ENCODE results near the gene RCOR1.
A peak's percentile ranks its signal among the peaks of the same experiment; 100 is the strongest.

Gene RCOR1

DNA sequence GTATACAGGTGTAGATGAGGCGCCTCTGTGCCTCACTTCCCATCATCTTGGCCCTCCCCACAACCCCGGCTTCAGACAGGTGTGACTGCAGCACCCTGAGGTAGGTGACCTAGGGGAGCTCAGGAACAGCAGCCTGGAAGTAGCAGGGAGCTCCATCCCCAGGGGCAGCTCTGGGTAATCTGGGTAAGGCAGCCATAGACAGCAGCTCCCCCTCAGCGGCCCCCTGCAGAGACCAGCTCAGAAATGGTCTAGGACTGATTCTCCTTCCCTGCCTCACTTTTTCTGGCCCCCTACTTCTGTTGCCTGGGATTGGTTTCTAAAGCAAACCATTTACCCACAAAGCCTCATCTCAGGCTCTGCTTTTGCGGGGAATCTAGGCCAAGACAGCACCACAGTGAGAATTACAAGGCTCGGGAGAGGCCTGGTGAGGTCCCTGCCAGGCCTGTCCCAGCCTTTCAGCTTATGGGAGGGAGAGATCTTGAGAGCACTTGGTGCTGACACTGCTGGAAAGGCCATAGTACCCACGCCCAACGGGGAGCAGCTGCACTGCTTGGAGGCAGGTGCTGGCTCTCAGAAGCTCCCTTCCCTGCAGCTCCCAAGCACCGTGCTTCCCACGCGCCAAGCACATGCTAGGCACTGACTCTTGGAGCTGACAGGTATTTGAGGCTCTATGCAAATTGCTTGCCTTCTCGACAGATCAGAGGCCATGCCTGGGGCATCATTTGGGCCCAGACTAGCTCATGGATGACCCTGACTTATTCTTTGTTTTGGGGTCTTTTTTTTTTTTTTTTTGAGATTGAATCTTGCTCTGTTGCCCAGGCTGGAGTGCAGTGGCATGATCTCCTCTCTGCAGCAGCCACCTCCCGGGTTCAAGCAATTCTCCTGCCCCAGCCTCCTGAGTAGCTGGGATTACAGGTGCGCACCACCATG, 139.7 kb downstream of the RCOR1 start:
- TF ChIP-seq GATA1 (IDR thresholded peaks at IDR 0.05; ENCODE audit: low read depth, low read length), result no peak
- TF ChIP-seq POLR2A (IDR thresholded peaks at IDR 0.05; ENCODE audit: low read length), result no peak
- DNase-seq, result no peak

DNA sequence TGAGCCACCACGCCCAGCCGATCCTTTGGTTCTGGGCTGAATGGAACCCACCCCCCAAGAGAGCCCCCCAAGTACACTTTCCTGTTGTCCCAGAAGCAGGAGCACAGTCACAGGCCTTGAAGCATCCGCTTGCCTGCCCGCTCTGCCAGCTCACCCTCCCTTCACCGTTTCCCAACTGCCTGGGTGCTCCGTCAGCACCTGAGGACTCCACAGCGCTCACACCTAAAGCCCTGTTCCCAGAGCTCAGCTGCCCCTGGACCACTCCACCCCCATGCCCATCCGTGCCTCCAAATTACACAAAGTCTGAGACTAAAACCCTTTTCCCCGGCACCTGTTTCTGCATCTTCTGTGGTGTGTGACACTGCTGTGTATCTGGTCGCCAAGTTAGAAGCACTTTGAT, 140.5 kb downstream of the RCOR1 start:
- TF ChIP-seq GATA1 (IDR thresholded peaks at IDR 0.05; ENCODE audit: low read depth, low read length), result no peak
- TF ChIP-seq POLR2A (IDR thresholded peaks at IDR 0.05; ENCODE audit: low read length), result no peak
- no peak for DNase-seq

DNA sequence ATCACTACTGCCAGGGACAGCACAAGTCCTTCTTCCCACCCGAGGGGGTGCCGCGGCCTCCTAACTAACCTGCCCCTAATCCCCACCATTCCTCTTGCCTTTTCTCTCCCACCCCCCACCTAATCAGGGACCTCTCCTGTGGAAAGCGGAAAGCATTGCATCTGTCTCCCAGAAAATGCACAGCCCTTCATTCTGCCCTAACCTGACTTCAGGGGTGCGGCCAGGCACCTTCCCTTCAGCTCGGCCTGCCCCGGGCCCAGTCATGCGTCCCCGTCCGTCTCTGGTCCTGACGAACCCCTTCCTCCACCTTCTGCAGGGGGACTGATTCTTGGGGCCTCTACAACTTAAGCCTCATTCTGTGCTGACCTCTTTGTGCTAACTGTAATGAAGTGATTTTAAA, 140.9 kb downstream of the RCOR1 start:
- TF ChIP-seq GATA1 (IDR thresholded peaks at IDR 0.05; ENCODE audit: low read depth, low read length) (no peak), POLR2A (IDR thresholded peaks at IDR 0.05; ENCODE audit: low read length) (no peak)
- DNase-seq, result no peak

DNA sequence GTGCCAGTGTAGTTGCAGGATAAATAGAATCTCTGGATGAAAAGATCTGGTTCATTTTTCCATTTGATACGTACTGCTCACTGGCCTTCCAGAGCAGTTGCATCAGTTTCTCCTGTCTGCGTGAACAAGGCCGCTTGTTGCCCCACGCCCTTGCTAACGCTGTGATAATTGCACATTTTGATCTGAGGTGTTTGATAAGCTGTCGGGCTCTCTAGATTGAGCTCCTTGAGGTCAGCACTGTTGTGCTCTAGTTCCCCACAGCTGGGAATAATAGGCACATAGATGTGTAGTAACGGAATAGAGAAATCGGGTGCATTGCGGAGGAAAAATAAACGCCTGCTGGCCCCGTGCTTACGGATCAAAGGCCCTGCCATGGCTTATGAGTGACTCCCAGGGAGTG, 142.0 kb downstream of the RCOR1 start:
- no peak for DNase-seq
- TF ChIP-seq GATA1 (IDR thresholded peaks at IDR 0.05; ENCODE audit: low read depth, low read length), result no peak

DNA sequence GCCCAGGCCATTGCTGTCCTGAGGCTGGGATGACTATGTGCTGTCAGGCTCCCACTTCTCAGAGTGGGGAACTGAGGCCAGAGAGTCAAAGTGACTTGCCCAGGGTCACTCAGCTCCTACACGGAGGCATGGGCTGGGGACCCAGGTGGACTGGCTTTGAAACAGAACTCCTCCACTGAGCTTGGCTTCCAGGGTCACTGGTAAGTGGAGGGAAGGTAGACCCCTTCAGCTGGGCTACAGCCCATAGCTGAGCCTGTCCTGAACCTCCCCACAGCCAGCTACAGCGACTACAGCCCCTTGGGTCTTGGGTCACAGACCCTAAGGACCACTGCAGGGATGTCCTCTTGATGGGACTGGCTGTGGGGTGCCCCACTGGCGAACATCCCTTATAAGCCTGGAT, 144.5 kb downstream of the RCOR1 start:
- DNase-seq, result no peak
- TF ChIP-seq POLR2A (IDR thresholded peaks at IDR 0.05; ENCODE audit: low read length) (no peak), GATA1 (IDR thresholded peaks at IDR 0.05; ENCODE audit: low read depth, low read length) (no peak)

DNA sequence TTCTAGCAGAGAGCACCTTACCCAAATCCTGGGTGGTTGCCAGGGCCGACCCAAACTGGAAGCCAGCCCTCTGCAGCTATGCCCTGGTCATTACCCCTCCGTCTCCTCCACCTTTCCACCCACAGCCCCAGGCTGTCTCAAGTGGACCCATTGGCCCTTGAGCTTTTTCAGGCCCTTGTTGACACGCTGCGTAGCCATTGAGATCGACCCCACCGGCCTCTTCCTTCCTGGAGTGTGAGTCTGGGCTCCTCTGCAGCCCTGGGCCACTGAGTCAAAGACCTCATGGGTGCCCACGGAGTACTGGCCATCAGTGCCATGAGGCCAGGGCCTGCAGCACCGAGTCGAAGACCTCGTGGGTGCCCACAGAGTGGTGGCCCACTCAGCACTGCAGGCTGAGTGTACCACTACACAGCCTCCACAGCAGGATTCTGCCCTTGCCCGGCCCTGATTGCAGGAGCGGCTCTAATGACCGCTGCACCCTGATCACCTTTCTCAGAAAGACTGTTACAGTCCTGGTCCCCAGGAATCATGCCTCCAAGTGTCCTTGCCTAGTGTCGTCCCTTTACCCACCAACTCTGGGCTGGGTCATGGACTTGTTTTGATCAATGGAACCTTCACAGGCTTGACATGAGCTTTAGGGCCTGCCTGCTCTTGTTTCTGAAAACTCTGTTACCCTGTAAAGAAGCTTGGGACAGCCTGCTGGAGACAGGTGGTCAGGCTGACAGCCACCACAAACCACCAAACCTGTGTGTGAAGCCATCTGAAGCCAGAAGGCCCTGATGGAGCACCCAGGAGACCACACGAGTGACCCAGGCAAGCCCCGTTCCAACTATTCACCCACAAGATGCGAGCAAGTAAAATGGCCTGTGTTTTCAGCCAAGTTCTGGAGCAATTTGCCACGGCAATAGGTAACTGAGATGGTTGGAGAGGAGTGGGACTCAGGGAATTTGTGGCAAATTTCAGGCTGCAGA, 145.2 kb downstream of the RCOR1 start:
- TF ChIP-seq GATA1 (IDR thresholded peaks at IDR 0.05; ENCODE audit: low read depth, low read length), result no peak
- no peak for TF ChIP-seq POLR2A (IDR thresholded peaks at IDR 0.05; ENCODE audit: low read length)
- DNase-seq, result no peak

DNA sequence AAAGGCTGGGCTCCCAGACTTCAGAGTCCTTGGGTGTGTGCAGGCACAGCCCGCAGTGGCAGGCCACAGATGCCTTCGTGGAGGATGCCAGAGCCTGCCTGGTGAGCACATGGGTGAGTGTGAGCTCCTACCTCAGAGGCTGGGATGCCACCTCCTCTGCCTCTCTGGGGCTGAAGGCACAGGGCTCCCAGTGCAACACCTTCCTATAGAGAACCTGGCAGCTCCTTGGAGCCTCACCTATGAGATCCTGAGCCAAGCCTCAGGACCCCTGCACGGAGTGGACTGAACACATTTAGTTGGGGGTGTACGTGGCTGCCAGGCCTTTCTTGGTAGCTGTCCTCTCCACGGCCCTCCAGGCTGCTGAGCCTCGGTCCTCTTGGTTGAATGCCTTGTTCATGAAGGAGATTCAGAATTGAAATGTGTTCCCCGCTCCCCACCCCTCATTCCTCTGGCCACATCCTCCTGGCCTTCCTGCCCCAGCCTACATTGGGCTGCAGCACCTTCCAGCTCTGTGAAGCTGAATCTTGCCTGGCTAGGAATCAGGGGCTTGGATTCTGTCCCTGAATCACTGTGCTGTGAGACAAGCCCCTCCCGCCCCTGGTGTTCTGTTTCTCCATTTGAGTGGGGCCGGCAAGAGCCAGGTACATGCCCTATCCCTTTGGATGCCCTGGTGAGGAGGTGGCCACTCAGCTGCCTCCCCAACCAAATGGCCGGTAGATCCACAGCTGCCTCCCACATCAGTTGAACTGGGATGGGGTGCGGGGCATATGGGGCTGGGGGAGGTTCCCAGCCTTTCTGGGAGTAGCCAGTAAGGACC, 146.1 kb downstream of the RCOR1 start:
- DNase-seq, result no peak
- TF ChIP-seq GATA1 (IDR thresholded peaks at IDR 0.05; ENCODE audit: low read depth, low read length) (no peak), POLR2A (IDR thresholded peaks at IDR 0.05; ENCODE audit: low read length) (no peak)

DNA sequence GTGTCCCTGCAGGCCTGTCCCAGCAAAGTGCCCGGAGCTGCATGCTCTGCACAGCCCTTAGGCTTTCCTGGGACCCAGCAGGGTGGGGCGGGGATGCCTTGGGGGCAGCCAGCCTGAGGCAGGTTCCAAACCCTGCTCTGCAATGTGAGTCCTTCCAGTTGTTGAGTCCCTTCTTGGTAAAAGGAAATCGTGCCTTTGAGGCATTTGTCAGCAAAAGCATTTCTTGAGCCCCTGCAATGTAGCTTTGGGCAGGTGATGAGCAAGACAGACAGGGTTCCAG, 146.7 kb downstream of the RCOR1 start:
- TF ChIP-seq GATA1 (IDR thresholded peaks at IDR 0.05; ENCODE audit: low read depth, low read length) (no peak), POLR2A (IDR thresholded peaks at IDR 0.05; ENCODE audit: low read length) (no peak)
- DNase-seq, result no peak

DNA sequence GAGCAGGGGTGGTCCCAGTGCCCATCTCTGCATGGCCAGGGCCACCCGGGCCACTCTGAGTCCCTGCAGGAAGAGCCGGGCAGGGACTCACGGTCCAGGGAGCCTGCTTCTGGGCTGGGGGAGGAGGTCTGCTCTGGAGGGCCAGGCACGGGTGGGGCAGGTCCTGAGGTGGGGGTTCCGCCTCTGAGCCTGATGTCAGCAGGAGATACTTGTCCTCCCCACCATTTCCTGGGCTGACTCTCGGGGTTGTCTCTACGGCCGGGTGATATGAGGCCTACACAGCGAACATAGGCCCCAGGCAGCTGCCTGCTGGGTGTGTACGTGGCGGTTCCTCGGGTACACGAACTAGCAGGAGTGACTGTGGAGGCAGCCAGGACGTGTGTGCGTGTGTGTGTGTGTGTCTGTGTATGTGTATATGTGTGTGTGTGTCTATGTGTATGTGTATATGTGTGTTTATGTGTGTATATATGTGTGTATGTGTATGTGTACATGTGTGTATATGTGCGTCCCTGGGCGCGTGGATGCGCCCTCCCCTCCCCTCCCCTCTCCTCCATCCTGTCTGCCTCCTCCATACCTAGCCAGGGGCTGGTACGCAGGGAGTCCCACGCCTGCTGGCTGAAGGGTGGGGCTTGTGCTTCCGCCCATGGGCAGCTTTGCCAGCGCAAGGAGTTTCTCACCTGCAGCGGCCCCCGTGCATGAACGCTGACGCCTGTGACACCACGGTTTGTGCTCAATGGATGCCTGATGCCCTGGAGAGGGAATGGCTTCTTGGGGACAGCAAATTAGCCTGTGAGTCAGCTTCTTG, 154.4 kb downstream of the RCOR1 start:
- TF ChIP-seq GATA1 (IDR thresholded peaks at IDR 0.05; ENCODE audit: low read depth, low read length) (no peak), POLR2A (IDR thresholded peaks at IDR 0.05; ENCODE audit: low read length) (no peak)
- peak in 1 of 2 experiments; percentile 57 for DNase-seq

DNA sequence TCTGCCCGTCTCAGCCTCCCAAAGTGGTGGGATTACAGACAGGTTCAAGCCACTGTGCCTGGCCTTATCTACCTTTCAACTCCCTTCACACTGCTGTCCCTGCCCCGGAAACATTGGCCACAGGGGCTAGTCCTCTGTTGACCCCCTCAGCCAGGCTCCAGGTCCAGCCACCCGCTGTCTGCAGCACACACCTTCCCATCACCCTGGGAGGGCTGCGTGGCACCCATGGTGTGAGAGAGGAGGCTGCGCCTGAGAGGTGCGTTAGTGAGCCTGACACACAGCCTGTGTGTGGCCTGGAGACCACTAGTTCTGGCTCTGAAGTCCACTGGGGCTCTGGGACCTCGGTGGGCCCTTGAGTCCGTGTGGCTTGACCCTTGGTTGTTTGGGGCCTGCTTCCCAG, 156.4 kb downstream of the RCOR1 start:
- no peak for DNase-seq
- TF ChIP-seq GATA1 (IDR thresholded peaks at IDR 0.05; ENCODE audit: low read depth, low read length) (no peak), POLR2A (IDR thresholded peaks at IDR 0.05; ENCODE audit: low read length) (no peak)

DNA sequence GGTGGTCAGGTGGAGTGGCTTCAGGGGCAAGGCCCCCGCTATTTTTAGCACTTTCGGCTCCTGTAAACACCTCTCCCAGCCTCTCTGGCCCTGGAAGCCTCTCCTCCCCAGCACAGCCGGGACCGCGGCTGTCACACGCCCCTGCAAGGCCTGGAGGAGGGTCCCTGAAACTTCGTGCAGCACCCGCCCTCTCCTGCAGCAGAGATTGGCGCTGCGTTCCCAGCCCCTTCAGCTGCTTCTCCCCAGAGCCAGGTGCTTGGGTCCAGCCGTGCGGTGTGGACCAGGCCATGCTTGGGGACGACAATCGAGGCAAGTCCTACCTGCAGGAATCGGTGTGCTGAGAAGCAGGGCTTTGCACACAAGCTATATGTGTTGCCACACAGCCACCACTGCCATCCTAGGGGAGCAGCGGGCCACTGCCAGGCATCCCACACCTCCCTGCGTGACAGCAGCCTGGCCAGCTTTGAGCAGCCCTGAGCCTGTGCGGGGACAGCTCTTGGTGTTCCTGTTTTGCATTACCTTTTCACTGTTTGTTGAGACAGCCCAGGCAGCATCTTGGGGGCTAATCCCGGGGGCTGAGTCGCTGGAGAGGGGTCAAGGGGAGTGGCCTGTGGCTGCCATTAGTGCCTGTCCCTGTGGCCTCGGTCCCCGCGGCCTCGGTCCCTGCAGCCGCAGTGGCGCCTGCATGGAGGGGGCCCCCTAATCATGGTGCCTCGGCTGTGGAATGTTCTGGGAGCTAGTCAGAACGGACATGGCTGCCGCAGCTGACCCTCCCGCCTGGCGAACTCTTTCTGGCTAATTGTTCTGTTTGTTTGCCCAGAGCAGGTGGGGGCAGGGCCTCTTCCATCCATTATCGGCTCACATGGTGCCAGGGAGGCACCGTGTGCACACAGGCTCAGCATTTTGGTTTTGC, 157.2 kb downstream of the RCOR1 start:
- no peak for TF ChIP-seq POLR2A (IDR thresholded peaks at IDR 0.05; ENCODE audit: low read length)
- no peak for TF ChIP-seq GATA1 (IDR thresholded peaks at IDR 0.05; ENCODE audit: low read depth, low read length)
- no peak for DNase-seq

DNA sequence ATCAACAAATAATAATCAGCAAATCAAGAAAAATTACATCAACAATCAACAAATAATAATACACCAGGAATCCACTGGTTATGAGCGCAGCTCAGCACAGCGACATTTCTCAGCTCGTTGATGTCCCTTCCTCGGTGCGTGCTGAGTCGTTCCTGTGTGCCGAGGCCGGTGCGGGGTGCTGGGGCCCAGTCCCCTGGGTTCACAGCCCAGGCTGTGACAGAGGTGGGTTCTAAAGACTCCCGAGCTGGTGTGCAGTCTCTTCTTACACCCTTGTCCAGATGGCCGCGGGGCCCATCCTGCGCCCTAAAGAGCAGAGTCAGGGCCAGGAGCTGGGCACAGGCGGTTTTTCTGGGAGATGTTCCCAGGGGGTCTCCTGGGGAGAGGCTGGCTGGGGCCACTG, 157.9 kb downstream of the RCOR1 start:
- no peak for DNase-seq
- TF ChIP-seq POLR2A (IDR thresholded peaks at IDR 0.05; ENCODE audit: low read length), result no peak
- TF ChIP-seq GATA1 (IDR thresholded peaks at IDR 0.05; ENCODE audit: low read depth, low read length), result no peak

Data from erythroblast (primary cell).